GM18526 (cell line): Measurements from ENCODE around the gene TK2.

Experiments
- POLR2A ChIP-seq: IDR thresholded peaks from 3 replicates; pipeline ENCODE4 v1.6.1; 2011; ENCODE audit not compliant: insufficient read length; ENCODE audit errors: extremely low read depth

TK2 gene

GRCh38 chr16:66539623-66540469, 10.1 kb downstream of the TK2 start:
- TF ChIP-seq POLR2A = no peak

DNA sequence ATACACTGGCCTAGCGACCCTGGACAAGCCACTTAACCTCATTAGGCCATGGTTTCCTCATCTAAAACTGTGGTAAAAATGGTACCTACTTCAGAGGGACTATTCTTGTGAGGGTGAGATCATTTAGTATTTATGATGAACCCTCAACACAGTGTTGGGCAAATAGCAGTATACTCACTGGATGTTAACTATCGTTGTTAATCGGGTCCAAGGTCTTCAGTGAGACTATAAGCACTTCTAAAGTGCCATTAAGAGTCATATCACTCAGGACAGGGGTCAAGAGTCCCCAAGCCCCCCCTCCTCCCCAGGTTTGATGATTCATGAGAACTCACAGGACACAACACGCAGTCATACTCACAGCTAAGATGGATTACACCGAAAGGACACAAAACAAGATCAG, 11.0 kb downstream of the TK2 start:
- no peak for TF ChIP-seq POLR2A

DNA sequence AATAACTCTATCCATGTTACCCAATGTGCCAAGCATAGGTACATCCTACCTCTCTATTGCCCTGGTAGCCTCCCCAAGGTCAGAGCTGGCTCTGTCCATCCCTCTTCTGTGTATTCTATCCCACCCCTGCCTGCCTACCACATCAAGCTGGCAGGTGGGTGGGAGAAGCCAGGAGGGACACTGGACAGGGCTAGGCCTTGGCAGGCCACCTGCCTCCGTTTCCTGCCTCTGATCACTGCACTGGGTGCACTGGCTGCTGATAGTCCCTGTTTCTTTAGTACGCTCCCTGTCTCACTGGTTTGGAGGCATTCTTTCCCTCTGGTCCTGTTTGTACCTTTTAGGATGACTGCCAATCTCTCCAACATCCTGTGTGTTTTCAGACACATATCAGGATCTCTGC, 12.7 kb downstream of the TK2 start:
- TF ChIP-seq POLR2A = no peak

DNA sequence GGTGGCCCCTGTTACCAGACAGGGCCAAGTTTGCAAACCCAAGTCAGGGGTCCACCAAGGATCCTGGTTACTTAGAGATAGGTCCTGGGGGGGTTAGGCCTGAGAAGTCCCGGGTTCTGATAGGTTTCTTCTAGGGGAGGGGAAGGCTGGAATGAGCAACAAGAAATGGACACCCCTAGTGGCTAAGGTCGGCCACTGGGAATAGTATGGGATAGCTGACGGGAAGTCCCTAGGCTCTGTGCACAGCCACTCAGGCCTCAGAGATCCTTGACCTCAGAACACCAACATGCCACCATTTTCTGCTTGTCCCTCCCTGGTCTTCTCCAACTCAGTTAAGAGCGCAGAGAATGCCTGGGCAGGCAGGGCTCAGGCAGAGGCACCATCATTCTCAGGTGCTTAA, 13.4 kb downstream of the TK2 start:
- TF ChIP-seq POLR2A = no peak

- no peak for TF ChIP-seq POLR2A
These were observed 15.5 kb downstream of the TK2 start for GRCh38 chr16:66534376-66534799.

DNA sequence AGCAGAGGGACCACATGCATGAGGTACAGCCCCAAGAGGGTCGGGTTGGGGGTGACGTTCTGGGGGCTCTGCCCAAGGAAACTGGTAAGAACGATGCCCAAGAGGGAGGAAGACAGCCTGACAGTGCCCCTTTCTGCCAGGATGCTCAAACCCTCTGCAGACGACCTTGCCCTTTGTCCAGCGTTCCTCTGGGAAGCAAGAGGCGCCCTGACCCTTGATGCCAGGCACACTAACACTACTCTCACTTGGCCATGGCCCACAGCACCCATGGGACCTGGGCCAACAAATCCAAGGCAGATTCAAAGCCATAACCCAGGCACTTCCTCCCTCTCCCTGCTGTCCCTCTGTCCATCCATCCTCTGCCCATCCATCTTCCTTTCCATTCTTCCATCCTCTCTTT, 20.4 kb downstream of the TK2 start:
- TF ChIP-seq POLR2A = no peak

GRCh38 chr16:66528294-66528693, 21.6 kb downstream of the TK2 start:
- TF ChIP-seq POLR2A = no peak

GRCh38 chr16:66525396-66526180, 24.3 kb downstream of the TK2 start:
- TF ChIP-seq POLR2A = no peak

- TF ChIP-seq POLR2A = no peak
These were observed 25.2 kb downstream of the TK2 start for GRCh38 chr16:66524601-66525164.

GRCh38 chr16:66523861-66524354, 26.0 kb downstream of the TK2 start:
- TF ChIP-seq POLR2A = no peak

GRCh38 chr16:66522816-66523590, 26.9 kb downstream of the TK2 start:
- no peak for TF ChIP-seq POLR2A

- TF ChIP-seq POLR2A = no peak
These were observed 27.8 kb downstream of the TK2 start for GRCh38 chr16:66521951-66522771.

- TF ChIP-seq POLR2A = no peak
These were observed 28.6 kb downstream of the TK2 start for GRCh38 chr16:66521252-66521713.

DNA sequence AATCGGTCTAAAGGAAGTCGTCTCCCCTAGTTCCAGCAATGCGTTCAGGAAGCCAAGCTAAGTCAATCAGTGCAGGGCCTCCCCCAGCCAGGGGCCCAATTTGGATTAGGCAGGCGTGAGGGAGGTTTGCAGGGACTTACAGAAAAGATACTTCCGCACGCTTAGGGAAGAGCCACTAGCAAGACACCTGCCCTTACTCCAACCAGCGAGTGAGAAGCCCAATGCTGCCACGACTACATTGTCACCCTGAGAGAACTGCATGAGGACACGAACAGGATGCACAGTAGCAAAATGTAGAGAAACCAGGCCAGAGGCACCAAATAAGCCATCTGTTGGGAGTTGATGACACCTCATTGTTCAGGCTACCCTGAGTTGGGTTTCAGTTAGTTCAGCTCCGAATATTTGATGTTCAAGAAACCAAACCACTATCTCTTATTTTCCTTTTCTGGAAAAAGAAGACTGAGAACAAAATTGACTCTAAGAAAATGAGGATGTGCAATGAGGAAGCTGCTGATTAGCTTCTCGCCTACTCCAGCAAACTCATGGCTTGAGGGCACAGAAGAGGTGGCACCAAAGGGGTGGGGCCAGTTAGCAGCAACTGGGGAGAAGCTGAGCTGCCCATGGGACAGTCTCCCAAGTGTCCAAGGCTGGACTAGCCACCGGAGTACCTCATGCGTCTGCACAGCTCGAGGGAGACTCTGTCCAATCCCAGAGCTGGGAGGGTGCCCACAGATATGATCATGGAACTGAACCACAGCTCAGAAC, 29.3 kb downstream of the TK2 start:
- no peak for TF ChIP-seq POLR2A
